Inflammatory macrophage treated with lipopolysaccharide for 4 hours (primary cell): Measurements from ENCODE around the gene EPHA2.

Experiments
- DNase-seq: peaks from one replicate; pipeline ENCODE4 v3.0.0-alpha.2; 2020

EPHA2 gene

GRCh38 chr1:16088996-16089395 is 66.9 kb downstream of the EPHA2 start:
- no peak for DNase-seq

DNA sequence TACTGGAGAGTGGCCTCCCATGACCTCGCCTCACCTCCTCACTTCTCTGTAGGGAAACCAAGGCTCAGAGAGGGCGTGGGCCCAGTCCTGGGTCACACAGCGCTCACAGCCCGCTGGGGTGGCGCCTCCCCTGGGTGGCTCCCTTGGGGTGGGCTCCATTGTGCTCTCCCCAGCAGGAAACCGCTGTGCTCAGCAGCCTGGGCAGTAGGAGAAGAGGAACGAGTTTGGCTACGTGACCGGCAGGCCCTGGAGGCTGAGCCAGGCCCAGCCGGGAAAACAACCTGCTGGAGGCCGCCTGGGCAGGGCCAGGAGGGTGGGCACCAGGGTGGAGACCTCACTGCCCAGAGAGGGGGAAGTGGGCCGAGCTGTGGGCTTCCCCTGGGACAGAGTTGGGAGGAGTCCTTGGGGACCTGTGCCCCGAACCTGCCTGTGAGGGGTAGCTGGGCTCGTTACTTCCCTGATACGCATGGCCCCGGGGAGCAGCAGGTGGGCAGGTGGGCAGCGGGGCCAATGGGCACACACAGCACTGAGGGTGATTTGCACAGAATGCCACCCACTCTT is 67.4 kb downstream of the EPHA2 start:
- DNase-seq, result no peak

GRCh38 chr1:16087733-16088132 is 68.1 kb downstream of the EPHA2 start:
- DNase-seq, result no peak

DNA sequence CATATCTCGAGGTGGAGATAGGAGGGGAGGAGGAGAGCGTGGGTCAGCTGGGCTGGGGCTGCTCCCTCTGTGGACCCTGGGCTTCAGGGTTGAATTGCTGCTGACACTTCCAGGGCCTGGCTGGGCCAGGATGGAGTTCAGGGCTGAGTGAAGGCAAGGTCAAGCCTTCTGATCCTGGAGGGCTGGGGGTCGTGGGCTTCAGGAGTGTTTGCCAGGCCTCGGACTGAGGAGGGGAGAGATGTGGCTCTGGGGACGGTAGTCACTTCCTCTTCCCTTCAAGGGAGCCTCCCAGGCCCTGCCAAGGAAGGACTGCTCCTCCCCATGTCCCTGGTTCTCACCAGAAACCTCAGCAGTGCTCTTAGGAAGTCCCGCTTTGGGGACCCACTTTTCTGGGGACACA is 70.3 kb downstream of the EPHA2 start:
- no peak for DNase-seq

DNA sequence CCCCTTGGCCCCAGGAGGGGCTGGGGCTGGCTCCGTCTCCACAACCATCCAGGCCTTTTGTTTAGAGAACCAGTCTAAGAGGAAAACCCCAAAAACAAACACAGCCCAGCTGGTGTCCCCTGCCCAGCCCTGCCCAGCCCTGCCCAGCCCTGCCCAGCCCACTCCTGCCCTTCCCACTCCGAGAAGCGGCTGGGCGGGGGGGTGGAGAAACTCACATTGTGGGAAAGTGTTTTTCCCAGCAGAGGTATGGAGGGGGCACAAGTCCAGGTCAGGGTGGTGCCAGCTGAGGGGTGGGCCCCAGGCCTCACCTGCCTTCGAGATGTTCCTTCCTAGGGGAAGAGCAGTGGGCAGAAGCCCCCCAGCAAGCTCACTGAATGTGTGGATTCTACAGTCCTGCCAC is 72.4 kb downstream of the EPHA2 start:
- DNase-seq, result no peak

DNA sequence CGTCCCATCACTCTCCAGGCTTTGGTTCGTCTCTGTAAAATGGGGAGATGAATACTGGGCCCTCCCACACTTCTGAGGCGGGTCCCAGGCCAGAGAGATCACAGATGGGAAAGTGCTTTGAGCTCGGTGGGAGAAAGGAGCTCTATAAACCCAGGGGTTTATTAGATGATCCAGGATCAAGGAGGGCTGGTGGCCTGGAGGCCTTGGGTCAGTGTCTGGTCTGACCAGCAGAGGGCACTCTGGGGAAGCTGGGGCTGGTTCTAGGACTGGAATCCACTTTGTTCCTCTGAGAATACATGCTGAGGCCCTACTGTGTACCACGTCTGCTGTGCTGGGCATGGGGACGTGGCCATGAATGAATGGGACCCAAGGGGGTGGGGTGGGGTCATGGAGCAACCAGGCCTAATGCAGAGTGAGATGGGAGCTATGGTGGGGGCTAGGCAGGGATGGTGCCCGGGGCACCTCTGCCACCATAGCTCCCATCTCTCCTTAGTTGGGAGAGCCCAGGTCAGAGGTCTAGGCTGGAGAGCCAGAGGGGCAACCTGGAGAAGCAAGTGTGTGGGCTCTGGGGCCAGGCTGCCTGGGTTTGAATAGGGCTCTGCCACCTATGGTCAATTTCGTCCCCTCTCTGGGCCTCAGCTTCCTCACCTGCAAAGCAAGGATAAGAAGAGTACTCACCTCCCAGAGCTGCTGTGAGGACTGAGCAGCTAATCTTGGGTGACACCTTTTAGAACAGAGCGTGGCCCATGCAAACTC is 73.4 kb downstream of the EPHA2 start:
- DNase-seq, result peak; percentile 61

DNA sequence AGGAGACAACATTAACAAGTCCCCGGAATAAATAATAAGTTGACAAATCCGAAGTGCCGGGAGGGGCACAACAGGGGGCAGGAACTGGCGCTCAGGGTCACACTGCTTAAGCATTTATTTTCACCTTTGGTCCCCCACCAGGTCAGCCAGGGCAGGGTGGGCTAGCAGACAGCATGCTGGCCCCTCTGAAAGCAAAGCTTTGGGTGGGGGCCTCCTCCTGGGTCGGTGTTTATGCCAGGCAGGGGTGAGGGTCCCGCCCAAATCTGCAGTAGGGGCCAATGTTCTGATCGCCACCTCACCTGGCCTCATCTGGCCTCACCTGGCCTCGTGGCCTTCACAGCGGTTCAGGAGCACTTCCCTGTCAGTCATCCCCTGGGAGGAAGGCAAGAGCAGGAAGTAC is 74.2 kb downstream of the EPHA2 start:
- no peak for DNase-seq

GRCh38 chr1:16080422-16081150 is 75.3 kb downstream of the EPHA2 start:
- no peak for DNase-seq

GRCh38 chr1:16078925-16079656 is 76.8 kb downstream of the EPHA2 start:
- DNase-seq, result peak; percentile 57

DNA sequence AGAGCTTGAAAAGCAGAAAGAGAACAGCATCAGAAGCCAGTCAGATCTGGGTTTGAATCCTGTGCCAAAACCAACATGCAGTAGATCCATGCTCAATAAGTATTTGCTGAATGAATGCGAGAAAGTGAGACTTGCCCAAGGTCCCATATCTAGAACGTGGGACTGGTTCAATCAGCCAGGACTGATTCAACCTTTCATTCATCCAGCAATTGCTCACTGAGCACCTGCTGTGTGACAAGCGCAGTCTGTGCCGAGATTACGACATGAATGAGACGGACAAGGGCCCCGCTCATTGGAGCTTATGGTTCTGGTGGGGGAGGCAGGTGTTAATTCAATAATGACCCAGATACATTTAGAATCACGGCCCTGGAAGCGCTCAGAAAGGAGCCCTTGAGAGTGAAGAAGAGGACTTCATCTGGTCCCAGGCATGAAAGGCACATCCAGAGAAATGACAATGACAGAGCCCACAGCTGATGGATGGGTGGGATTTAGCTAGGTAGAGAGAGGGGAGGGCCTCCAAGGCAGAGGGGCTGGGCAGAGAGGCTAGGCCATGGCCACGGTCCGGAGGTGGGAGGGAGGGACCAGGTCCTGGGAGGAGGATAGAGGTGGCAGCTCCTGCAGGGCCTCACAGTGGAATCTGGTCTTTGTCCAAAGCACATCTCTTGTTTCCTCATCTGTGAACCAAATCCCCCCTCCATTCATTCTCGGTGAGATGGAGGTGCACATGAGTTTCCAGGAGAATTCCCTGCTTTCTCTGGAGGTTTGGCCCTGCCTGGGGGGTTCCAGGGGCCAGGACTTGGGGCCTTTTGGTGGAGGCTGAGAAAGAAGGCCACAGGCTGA is 78.2 kb downstream of the EPHA2 start:
- DNase-seq, result no peak

GRCh38 chr1:16076865-16077238 is 79.0 kb downstream of the EPHA2 start:
- DNase-seq, result no peak

GRCh38 chr1:16076031-16076864 is 79.6 kb downstream of the EPHA2 start:
- no peak for DNase-seq

- no peak for DNase-seq
Measured at GRCh38 chr1:16075337-16076030, 80.4 kb downstream of the EPHA2 start.
